Ammon's horn (tissue), 1 donor: ENCODE measurements around the gene ZNF737.
"Not testable (repeated sequence)": the region's sequence is repeated elsewhere in the genome, so short reads cannot be mapped to it uniquely, and the experiment has no call there.

ENCODE experiments used
- DNase-seq: peaks from one replicate; pipeline ENCODE4 v3.0.0-alpha.2; 2016; ENCODE audit warnings: low spot score

The ZNF737 gene

GRCh38 chr19:20565321-20566018 is at the start of gene ZNF737:
TSS of gene ZNF737 (minus strand) at chr19:20565781. CDS start at chr19:20565640, 141 bp downstream.
- peak; percentile 98 for DNase-seq

- DNase-seq = not testable (repeated sequence)
Observed at GRCh38 chr19:20614971-20615370, 49.4 kb upstream of the ZNF737 start.

- no peak for DNase-seq
Observed at GRCh38 chr19:20612711-20613316, 47.2 kb upstream of the ZNF737 start.

- DNase-seq = no peak
Observed at GRCh38 chr19:20611866-20612265, 46.3 kb upstream of the ZNF737 start.

- no peak for DNase-seq
Observed at GRCh38 chr19:20607943-20608342, 42.4 kb upstream of the ZNF737 start.

GRCh38 chr19:20558571-20558970 is 7.0 kb downstream of the ZNF737 start:
- no peak for DNase-seq

GRCh38 chr19:20558011-20558410 is 7.6 kb downstream of the ZNF737 start:
- DNase-seq = peak; percentile 14

GRCh38 chr19:20544667-20545333 is 20.8 kb downstream of the ZNF737 start:
- DNase-seq = not testable (repeated sequence)

GRCh38 chr19:20530303-20530702 is 35.3 kb downstream of the ZNF737 start:
- not testable (repeated sequence) for DNase-seq

GRCh38 chr19:20513189-20513904 is 52.2 kb downstream of the ZNF737 start:
- peak; percentile 12 for DNase-seq

GRCh38 chr19:20503476-20503875 is 62.1 kb downstream of the ZNF737 start:
- DNase-seq = no peak
